NCI-H2081 treated with DMSO at 0.1 percent for 48 hours (cell line): ENCODE data around the gene ALDH3B1.

Experiments used
- DNase-seq: peaks from one replicate; lab custom pipeline; 2025; lab: John Stamatoyannopoulos, UW

The ALDH3B1 gene

GRCh38 chr11:68071281-68072048 lies 61.3 kb downstream of the ALDH3B1 start:
- DNase-seq = no peak

- no peak for DNase-seq
Measured at GRCh38 chr11:68074584-68075352, 64.6 kb downstream of the ALDH3B1 start.

- DNase-seq = no peak
Measured at GRCh38 chr11:68076371-68077042, 66.4 kb downstream of the ALDH3B1 start.

- no peak for DNase-seq
Measured at GRCh38 chr11:68077617-68078582, 67.8 kb downstream of the ALDH3B1 start.
